Spinal cord (tissue), 10 donors: ENCODE results near the gene SH3RF3. TPM values are rescaled to one million over a fixed set of nuclear protein-coding genes. Genes with fewer than 3 reads are reported as not detected.
A peak's percentile ranks its signal among the peaks of the same experiment; 100 is the strongest.

Experiments
- DNase-seq, 6 donors: peaks; one replicate each; pipeline versions ENCODE4 v3.0.0 to v3.0.0-alpha.2; 2013 to 2015; ENCODE audit warnings: low spot score in 6 of 6, low read depth in 4 of 6
- H3K27ac ChIP-seq: one replicate; pipeline ENCODE4 v1.5.1; 2013; ENCODE audit warnings: low read depth, low read length, control low read depth
- H3K27me3 ChIP-seq: one replicate; pipeline ENCODE4 v1.6.1; 2013; ENCODE audit warnings: low read length; ENCODE audit not compliant: control insufficient read depth, insufficient read depth
- H3K36me3 ChIP-seq: one replicate; pipeline ENCODE4 v1.6.1; 2013; ENCODE audit warnings: low read length; ENCODE audit not compliant: control insufficient read depth, insufficient read depth
- H3K4me1 ChIP-seq: one replicate; pipeline ENCODE4 v1.6.1; 2013; ENCODE audit warnings: low read length; ENCODE audit not compliant: control insufficient read depth, insufficient read depth
- H3K4me3 ChIP-seq: one replicate; pipeline ENCODE4 v1.5.1; 2013; ENCODE audit warnings: low read depth, low read length, control low read depth
- H3K9me3 ChIP-seq: one replicate; pipeline ENCODE4 v1.6.1; 2013; ENCODE audit warnings: low read length; ENCODE audit not compliant: control insufficient read depth, insufficient read depth
- WGBS: methylation state at CpG from one replicate; pipeline ENCODE4 v1.1.5; 2013; ENCODE audit warnings: missing lambda C conversion rate; ENCODE audit not compliant: insufficient coverage; 5-methylcytosine and 5-hydroxymethylcytosine counted together
- polyA plus RNA-seq, 2 donors: library from polyadenylated mRNA; unstranded; fragments of 120-200 nt; gene quantifications; one replicate each; pipeline ENCODE4 v1.2.1, GENCODE V29; 2013; ENCODE audit not compliant: insufficient read length in 2 of 2
- total RNA-seq, 2 donors: library from RNA; depleted of rRNA in 1 of 2; stranded (reverse); fragments of 120-200 nt in 1 of 2; fragments of >200 nt in 1 of 2; gene quantifications; one replicate each; pipeline versions ENCODE4 v1.2.3 to v1.2.4, GENCODE V29; 2013 to 2014
- donor health status: healthy.

SH3RF3 gene
- total and polyA plus RNA-seq, 4 donors: 4.8 to 11.8 (median 7.8) TPM

DNA sequence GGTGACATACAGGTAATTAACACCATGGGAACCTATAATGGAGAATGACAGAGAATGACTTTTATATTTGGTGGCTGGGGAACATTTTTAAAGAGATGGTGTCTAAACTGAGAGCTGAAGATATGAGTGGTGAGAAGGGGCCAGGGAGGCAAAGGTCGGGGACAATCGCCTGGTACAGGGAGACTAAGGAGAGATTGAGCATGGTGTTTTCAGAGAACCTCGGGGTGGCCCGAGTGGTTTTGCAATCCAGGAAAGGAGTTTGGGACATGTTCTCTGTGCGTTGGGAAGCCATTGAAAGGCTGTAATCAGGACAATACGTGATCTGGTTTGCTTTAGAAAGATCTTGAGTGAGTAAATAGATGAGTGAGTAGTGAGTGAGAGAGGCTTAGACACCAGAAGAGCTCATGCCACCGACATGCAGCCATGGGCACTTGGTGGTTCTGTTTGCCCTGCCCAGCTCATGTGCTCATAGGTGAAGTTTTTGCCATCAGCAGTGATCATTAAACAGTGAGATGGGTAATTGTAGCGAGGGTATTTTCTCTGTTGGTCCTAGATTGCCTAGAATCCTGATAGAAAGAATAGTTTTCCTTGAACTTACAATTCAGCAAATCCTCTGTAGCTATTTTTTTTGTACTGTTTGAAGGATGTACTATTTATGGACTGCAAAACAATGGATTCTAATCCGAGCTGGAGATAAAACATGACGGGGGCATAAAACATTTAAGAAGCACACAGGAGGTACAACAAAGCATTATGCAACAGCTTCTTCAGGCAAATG lies 114.7 kb downstream of the SH3RF3 start:
- no peak overlapping the region for H3K4me3 ChIP-seq
- H3K4me1 ChIP-seq: peaks cover 29% of the 10 kb centered on the region
- H3K27me3 ChIP-seq: no peaks in the 10 kb centered on the region
- H3K9me3 ChIP-seq: no peaks in the 10 kb centered on the region
- no peak overlapping the region for H3K27ac ChIP-seq
- WGBS: 95% methylated on average over 7 of the region's 10 CpGs
- no peak for DNase-seq
- no peaks in the 10 kb centered on the region for H3K36me3 ChIP-seq

DNA sequence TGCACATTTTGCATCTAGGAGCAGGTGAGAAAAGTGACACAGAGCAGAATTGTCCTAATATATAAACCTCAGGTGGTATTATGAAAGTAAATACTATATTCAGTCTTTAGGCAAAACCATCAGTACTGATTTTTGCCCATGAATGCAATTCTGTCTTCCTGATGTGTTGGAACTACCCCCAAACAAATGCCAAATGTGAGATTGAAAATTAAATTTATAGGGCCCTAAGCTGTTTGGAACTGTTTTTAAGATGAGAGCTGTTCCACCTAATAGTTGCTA lies 115.2 kb downstream of the SH3RF3 start:
- Histone ChIP-seq H3K4me1 (peaks cover 29% of the 10 kb centered on the region), H3K27me3 (no peaks in the 10 kb centered on the region), H3K4me3 (no peak overlapping the region), H3K9me3 (no peaks in the 10 kb centered on the region), H3K36me3 (no peaks in the 10 kb centered on the region), H3K27ac (no peak overlapping the region)
- peak in 1 of 6 donors; percentile 58 for DNase-seq

- no peak overlapping the region for H3K4me3 ChIP-seq
- H3K27me3 ChIP-seq: no peaks in the 10 kb centered on the region
- no peaks in the 10 kb centered on the region for H3K9me3 ChIP-seq
- H3K27ac ChIP-seq: no peak overlapping the region
- WGBS: 59% methylated on average over 4 of the region's 4 CpGs
- H3K4me1 ChIP-seq: peaks cover 24% of the 10 kb centered on the region
- peak in 1 of 6 donors; percentile 36 for DNase-seq
- no peaks in the 10 kb centered on the region for H3K36me3 ChIP-seq
These were observed 115.9 kb downstream of the SH3RF3 start for GRCh38 chr2:109244750-109245382.

- Histone ChIP-seq H3K4me3 (no peak overlapping the region), H3K27ac (no peak overlapping the region), H3K4me1 (peaks cover 21% of the 10 kb centered on the region), H3K27me3 (no peaks in the 10 kb centered on the region), H3K9me3 (no peaks in the 10 kb centered on the region), H3K36me3 (no peaks in the 10 kb centered on the region)
- no peak for DNase-seq
- WGBS: 88% methylated on average over 7 of the region's 10 CpGs
These were observed 117.2 kb downstream of the SH3RF3 start for GRCh38 chr2:109246176-109246575.

DNA sequence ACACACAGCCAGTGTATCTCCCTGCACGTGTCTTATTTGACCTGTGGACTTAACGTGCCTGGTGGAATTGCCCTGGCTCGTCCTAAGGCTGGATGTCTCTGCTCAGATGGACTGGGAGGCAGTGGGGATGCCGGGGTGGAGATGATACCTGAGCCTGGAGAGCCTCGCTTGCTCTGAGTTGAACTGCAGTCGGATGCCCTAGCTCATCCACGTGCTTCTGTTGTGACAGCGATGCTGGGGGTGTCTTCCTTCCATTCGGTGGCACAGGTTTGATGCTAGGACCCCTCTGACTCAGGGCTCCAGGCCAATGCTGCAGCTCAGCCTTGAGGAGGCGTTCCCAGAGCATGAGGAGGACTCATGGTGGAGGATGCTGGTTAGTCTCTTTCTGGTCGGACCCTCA lies 117.6 kb downstream of the SH3RF3 start:
- H3K27ac ChIP-seq: no peak overlapping the region
- H3K4me1 ChIP-seq: peaks cover 21% of the 10 kb centered on the region
- 96% methylated on average over 8 of the region's 11 CpGs for WGBS
- H3K36me3 ChIP-seq: no peaks in the 10 kb centered on the region
- no peaks in the 10 kb centered on the region for H3K27me3 ChIP-seq
- no peak overlapping the region for H3K4me3 ChIP-seq
- H3K9me3 ChIP-seq: no peaks in the 10 kb centered on the region
- DNase-seq: no peak

DNA sequence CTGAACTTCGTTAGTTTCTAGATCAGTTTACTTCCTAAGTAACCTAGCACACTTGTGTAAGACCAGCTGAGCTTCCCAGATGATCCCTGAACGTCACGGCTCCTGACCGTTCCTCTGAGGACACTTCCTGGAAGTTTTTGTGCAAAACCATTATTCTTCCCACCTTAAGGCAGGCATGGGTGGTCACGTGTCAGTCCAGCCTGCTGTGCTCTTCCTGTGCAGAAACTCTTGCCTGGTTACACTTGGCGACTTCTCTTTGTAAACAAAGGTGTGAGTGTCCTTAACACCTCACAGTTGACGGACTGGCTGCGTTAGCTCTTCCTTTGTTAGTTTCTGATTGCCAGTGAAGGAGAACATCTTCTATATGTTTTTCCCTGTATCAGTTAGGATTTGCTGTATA lies 118.3 kb downstream of the SH3RF3 start:
- Histone ChIP-seq H3K4me3 (no peak overlapping the region), H3K27ac (no peak overlapping the region), H3K27me3 (no peaks in the 10 kb centered on the region), H3K4me1 (peaks cover 17% of the 10 kb centered on the region), H3K9me3 (no peaks in the 10 kb centered on the region), H3K36me3 (no peaks in the 10 kb centered on the region)
- 85% methylated on average over 6 of the region's 8 CpGs for WGBS
- no peak for DNase-seq

DNA sequence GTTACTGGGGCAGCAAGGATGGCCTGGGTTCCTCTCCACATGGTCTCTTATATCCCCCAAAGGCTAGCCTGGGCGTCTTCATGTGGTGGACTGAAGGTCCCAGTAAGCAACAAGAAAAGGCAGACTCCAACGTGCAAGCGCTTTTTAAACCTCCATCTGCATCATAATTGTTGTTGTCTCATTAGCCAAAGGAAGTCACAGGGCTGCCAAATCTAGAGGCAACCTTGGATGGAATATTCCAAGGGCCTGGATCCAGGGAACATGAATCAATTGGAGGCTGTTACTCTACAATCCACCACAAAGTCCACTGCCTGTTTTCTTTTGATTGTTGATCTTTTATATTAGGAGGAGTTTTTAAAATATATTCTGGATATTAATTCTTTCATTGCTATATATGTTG lies 118.8 kb downstream of the SH3RF3 start:
- DNase-seq: peak in 1 of 6 donors; percentile 78
- WGBS: 33% methylated on average over 2 of the region's 3 CpGs
- Histone ChIP-seq H3K27me3 (no peaks in the 10 kb centered on the region), H3K4me3 (no peak overlapping the region), H3K4me1 (peaks cover 13% of the 10 kb centered on the region), H3K36me3 (no peaks in the 10 kb centered on the region), H3K27ac (no peak overlapping the region), H3K9me3 (no peaks in the 10 kb centered on the region)

GRCh38 chr2:109248590-109248989 lies 119.6 kb downstream of the SH3RF3 start:
- no peak for DNase-seq
- Histone ChIP-seq H3K4me1 (peaks cover 13% of the 10 kb centered on the region), H3K27ac (no peak overlapping the region), H3K4me3 (no peak overlapping the region), H3K9me3 (no peaks in the 10 kb centered on the region), H3K36me3 (no peaks in the 10 kb centered on the region), H3K27me3 (no peaks in the 10 kb centered on the region)
- WGBS: 96% methylated on average over 2 of the region's 2 CpGs

GRCh38 chr2:109253217-109253616 lies 124.2 kb downstream of the SH3RF3 start:
- peaks cover 8% of the 10 kb centered on the region for H3K4me1 ChIP-seq
- DNase-seq: no peak
- H3K36me3 ChIP-seq: no peaks in the 10 kb centered on the region
- WGBS: 62% methylated on average over 4 of the region's 7 CpGs
- H3K4me3 ChIP-seq: no peak overlapping the region
- no peaks in the 10 kb centered on the region for H3K9me3 ChIP-seq
- H3K27ac ChIP-seq: no peak overlapping the region
- no peaks in the 10 kb centered on the region for H3K27me3 ChIP-seq
